BJ (cell line): Measurements from ENCODE around the gene MAPK1IP1L. TPM values are rescaled to one million over a fixed set of nuclear protein-coding genes. Genes with fewer than 3 reads are reported as not detected.

Source experiments
- CTCF ChIA-PET: fragments of 350-600 bp; formaldehyde crosslinking; extraction: SDS; loops from one replicate; lab custom pipeline; 2021; ENCODE audit warnings: antibody characterized with exemption, inconsistent platforms; lab: Yijun Ruan, JAX
- POLR2A ChIA-PET: fragments of 300-600 bp; sonication (Branson Sonifier 250); formaldehyde crosslinking; extraction: SDS; loops from one replicate; lab custom pipeline; 2021; ENCODE audit warnings: antibody characterized with exemption; lab: Charles Lee
- DNase-seq: peaks from one replicate; pipeline ENCODE4 v3.0.0-alpha.2; 2011; ENCODE audit warnings: low read depth
- H3K27me3 ChIP-seq: 2 replicates; pipeline ENCODE4 v1.6.0; 2011; ENCODE audit warnings: low read length; ENCODE audit not compliant: control insufficient read depth, insufficient read depth
- H3K36me3 ChIP-seq: 2 replicates; pipeline ENCODE4 v1.5.1; 2011; ENCODE audit warnings: low read length; ENCODE audit not compliant: control insufficient read depth, insufficient read depth
- H3K4me3 ChIP-seq: 2 replicates; pipeline ENCODE4 v1.5.1; 2011; ENCODE audit warnings: low read depth, mild to moderate bottlenecking, control low read depth, low read length
- polyA plus RNA-seq: library from polyadenylated mRNA; depleted of rRNA; stranded (reverse); fragments of >200 nt; gene quantifications from 2 replicates; pipeline ENCODE4 v1.2.3, GENCODE V29; 2011
- TF ChIP-seq, protein P1 (sequence below): IDR thresholded peaks from 2 replicates; pipeline ENCODE4 v1.5.1; 2011; ENCODE audit warnings: low read depth, mild to moderate bottlenecking, control low read depth, inconsistent platforms, low read length, moderate library complexity; ENCODE audit not compliant: insufficient read depth

The MAPK1IP1L gene
- polyA plus RNA-seq, 1 experiment: 90.0 TPM

DNA sequence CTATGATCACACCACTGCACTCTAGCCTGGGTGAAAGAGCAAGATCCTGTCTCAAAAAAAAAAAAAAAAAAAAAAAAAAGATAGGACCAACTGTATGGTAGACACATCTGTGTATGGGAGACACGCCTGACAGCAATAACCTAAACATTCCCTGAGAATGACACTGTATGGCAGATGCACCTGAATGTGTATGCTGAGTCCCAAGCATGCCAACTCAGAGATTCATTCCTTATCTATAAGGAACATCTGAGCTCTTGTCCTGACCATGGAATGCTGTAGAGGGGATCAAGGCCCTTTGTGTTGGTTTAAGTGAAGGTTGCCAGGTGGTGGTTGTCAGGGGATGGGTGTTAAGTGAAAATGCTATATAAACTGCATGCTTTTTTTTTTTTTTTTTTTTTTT lies 58.4 kb downstream of the MAPK1IP1L start:
- Histone ChIP-seq H3K27me3 (no peaks in the 10 kb centered on the region), H3K36me3 (no peaks in the 10 kb centered on the region), H3K4me3 (no peak overlapping the region)
- no peak for DNase-seq
- POLR2A ChIA-PET: no interaction called here
- CTCF ChIA-PET: interaction anchor here (0.7 kb wide), 1 partner anchor 18 kb away, joined by 3 read pairs; no protein-coding TSS in a partner anchor
- TF ChIP-seq, protein P1, sequence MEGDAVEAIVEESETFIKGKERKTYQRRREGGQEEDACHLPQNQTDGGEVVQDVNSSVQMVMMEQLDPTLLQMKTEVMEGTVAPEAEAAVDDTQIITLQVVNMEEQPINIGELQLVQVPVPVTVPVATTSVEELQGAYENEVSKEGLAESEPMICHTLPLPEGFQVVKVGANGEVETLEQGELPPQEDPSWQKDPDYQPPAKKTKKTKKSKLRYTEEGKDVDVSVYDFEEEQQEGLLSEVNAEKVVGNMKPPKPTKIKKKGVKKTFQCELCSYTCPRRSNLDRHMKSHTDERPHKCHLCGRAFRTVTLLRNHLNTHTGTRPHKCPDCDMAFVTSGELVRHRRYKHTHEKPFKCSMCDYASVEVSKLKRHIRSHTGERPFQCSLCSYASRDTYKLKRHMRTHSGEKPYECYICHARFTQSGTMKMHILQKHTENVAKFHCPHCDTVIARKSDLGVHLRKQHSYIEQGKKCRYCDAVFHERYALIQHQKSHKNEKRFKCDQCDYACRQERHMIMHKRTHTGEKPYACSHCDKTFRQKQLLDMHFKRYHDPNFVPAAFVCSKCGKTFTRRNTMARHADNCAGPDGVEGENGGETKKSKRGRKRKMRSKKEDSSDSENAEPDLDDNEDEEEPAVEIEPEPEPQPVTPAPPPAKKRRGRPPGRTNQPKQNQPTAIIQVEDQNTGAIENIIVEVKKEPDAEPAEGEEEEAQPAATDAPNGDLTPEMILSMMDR: no peak

DNA sequence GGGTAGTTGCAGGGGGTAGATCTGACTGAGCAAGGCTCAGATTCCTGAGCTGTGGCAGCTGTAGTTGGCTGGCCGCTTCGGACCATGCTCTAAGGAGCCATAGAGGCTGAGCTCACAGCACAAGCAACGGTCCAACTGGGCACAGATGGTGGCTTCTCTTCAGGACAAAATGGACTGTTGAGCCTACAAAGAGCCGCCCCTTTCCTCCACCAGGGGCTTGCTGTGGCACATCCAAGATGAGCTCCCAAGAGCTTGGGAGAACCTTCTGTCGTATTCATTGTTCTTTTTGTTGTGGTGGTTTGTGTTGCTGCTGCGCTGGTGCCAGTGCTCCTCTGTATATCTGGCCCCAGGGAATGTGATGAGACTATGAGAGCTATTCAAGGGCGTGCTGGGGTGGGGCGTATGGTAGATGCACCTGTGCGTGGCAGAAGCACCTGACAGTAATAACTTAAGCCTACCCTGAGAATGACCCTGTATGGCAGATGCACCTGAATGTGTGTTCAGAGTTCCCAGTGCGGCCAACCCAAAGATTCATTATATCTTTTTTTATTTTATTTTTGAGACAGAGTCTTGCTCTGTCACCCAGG lies 59.8 kb downstream of the MAPK1IP1L start:
- CTCF ChIA-PET: interaction anchor here (0.9 kb wide), 1 partner anchor 27 kb away, joined by 3 read pairs; no protein-coding TSS in a partner anchor
- no peak for DNase-seq
- TF ChIP-seq, protein P1: no peak
- H3K36me3 ChIP-seq: no peaks in the 10 kb centered on the region
- no peaks in the 10 kb centered on the region for H3K27me3 ChIP-seq
- POLR2A ChIA-PET: no interaction called here
- H3K4me3 ChIP-seq: no peak overlapping the region

DNA sequence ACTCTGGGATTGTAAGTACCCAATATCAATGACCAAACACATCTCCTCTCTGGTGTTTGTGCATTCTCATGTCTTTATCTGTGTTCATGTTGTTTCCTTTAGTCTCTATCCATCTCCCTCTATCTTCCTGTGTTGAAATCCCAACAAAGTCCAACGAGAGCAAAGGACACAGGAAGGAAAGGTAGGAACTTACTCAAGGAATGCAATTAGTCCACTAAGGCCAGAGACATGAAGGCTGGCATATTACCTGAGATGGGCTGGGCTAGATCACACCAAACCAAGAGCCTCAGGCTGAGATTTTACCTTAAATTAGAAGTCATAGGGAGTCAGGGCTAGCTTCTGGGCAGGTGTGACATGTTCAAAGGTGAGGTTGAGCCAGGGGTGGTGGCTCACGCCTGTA lies 63.3 kb downstream of the MAPK1IP1L start:
- ChIA-PET CTCF (no interaction called here), POLR2A (no interaction called here)
- H3K36me3 ChIP-seq: no peaks in the 10 kb centered on the region
- DNase-seq: no peak
- H3K4me3 ChIP-seq: no peak overlapping the region
- TF ChIP-seq, protein P1: no peak
- H3K27me3 ChIP-seq: no peaks in the 10 kb centered on the region

DNA sequence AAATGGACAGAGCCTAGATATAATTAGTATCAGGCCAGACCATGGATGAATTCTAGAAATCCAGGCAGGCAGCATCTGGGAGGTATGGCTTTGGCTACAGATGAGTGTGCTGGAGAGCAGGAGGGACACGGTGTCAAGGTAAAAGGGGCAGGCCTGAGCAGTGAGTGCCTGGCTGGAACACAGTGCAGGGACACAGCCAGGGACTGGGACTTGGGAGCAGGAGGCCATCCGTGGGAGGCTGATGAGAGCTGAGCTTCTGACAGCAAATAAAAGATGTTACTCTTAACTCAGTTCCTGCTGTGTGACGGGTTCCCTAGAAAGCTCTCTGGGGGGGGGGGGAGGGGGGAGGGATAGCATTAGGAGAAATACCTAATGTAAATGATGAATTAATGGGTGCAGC lies 64.0 kb downstream of the MAPK1IP1L start:
- Histone ChIP-seq H3K36me3 (no peaks in the 10 kb centered on the region), H3K4me3 (no peak overlapping the region), H3K27me3 (no peaks in the 10 kb centered on the region)
- TF ChIP-seq, protein P1: no peak
- ChIA-PET CTCF (no interaction called here), POLR2A (no interaction called here)
- DNase-seq: no peak

DNA sequence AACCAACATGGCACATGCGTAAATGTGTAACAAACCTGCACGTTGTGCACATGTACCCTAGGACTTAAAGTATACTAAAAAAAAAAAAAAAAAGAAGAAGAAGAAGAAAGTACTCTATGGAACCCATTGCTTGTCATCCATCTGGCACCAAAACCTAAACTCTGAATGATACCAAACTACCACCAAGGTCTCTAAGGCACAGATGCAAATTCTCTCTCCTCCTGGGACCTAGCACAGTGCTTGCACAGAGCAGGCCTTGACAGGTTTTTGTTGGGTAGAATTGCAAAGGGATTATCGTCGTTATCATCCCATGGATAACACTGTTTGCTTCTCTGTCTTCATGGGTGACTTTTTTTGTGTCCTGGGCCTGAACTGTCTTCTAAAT lies 64.4 kb downstream of the MAPK1IP1L start:
- Histone ChIP-seq H3K4me3 (no peak overlapping the region), H3K27me3 (no peaks in the 10 kb centered on the region), H3K36me3 (no peaks in the 10 kb centered on the region)
- ChIA-PET POLR2A (no interaction called here), CTCF (no interaction called here)
- no peak for DNase-seq
- TF ChIP-seq, protein P1: no peak
